ENCODE data around the gene KIAA0586. TPM values are rescaled to one million over a fixed set of nuclear protein-coding genes. Genes with fewer than 3 reads are reported as not detected.

Gene KIAA0586
- total and polyA plus RNA-seq, 2 of the 4 experiments (the other 2 are of a cell fraction), result 9.4 to 36.7 TPM

DNA sequence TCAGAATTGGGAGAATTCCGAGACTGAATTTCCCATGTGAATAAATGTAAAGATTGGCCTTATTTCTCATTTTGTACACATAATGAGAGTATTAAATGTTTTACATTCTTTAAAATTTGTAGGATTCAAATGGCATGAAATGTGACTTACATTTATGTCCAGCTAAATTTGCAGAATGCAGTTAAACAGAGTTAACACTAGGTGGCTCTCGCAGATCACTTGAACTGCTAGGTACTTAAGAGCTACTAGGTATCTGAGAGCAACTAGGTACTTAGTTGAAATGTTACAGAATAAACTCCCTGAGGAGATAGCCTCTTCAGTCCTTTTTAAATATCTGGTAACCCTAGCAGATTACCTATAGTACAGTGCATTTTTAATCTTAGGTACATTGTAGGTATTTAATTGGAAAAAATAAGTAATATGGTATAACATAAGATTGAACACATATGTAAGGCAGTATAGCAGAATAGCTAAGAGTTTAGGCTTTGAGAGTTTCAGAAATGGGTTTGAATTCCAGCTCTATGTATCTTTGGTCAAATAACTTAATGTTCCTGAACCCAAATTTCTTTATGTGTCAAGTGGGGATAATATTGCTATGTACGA lies 73.8 kb downstream of the KIAA0586 start:
- Histone ChIP-seq H3K4ac (ENCODE audit: low read depth, low read length) (no peak overlapping the region), H4K5ac (ENCODE audit: low read depth, low read length) (no peak overlapping the region), H3K79me1 (ENCODE audit: low read depth in 1 of 2, low read length in 2 of 2) (no peaks in the 10 kb centered on the region), H3K9me1 (ENCODE audit: insufficient read depth, low read length) (no peaks in the 10 kb centered on the region), H3K23ac (ENCODE audit: low read depth, low read length) (no peak overlapping the region), H3K27ac (ENCODE audit: insufficient read depth, low read length) (no peak overlapping the region), H4K91ac (ENCODE audit: insufficient read depth, low read depth, low read length) (no peak overlapping the region), H3K4me1 (ENCODE audit: control insufficient read depth, insufficient read depth, low read length) (no peaks in the 10 kb centered on the region), H2BK120ac (ENCODE audit: low read depth, low read length) (no peak overlapping the region), H3K4me2 (ENCODE audit: low read depth, low read length) (no peak overlapping the region), H3K27me3 (ENCODE audit: control insufficient read depth, insufficient read depth, low read length) (no peaks in the 10 kb centered on the region), H3K9me3 (ENCODE audit: control insufficient read depth, insufficient read depth, low read length) (no peaks in the 10 kb centered on the region), H2BK15ac (ENCODE audit: low read depth, low read length) (no peak overlapping the region), H3K56ac (ENCODE audit: extremely low read depth, insufficient read depth, low read length) (no peak overlapping the region), H2AK5ac (ENCODE audit: low read depth, low read length) (no peak overlapping the region), H2BK20ac (ENCODE audit: low read depth, low read length) (no peak overlapping the region), H2AFZ (replicated peaks; ENCODE audit: low read length, poor library complexity) (no peak overlapping the region), H2BK5ac (ENCODE audit: low read depth, low read length, poor library complexity, severe bottlenecking) (no peak overlapping the region), H3K4me3 (ENCODE audit: insufficient read depth, low read depth, low read length) (no peak overlapping the region), H3K18ac (ENCODE audit: low read depth, low read length) (no peak overlapping the region), H3K9ac (ENCODE audit: low read depth, low read length) (no peak overlapping the region), H3K36me3 (ENCODE audit: control insufficient read depth, insufficient read depth, low read length) (no peaks in the 10 kb centered on the region), H2AK9ac (replicated peaks; ENCODE audit: low read depth, low read length, poor library complexity) (no peak overlapping the region), H4K8ac (ENCODE audit: low read depth in 2 of 2, low read length in 2 of 2) (no peak overlapping the region), H3K14ac (replicated peaks; ENCODE audit: low read depth, low read length) (no peak overlapping the region), H4K20me1 (ENCODE audit: insufficient read depth, low read length) (no peaks in the 10 kb centered on the region)
- no CpG with 5 or more reads among the region's 3 CpGs for WGBS, 2 experiments (ENCODE audit: extremely low coverage in 2 of 2, insufficient read length in 1 of 2)
- no TSS peak for BruUV-seq (replicated peaks)
- ATAC-seq (ENCODE audit: low read depth) (peak; percentile 89), DNase-seq (peak; percentile 88)
- TF ChIP-seq, protein P1, sequence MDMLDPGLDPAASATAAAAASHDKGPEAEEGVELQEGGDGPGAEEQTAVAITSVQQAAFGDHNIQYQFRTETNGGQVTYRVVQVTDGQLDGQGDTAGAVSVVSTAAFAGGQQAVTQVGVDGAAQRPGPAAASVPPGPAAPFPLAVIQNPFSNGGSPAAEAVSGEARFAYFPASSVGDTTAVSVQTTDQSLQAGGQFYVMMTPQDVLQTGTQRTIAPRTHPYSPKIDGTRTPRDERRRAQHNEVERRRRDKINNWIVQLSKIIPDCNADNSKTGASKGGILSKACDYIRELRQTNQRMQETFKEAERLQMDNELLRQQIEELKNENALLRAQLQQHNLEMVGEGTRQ (IDR thresholded peaks at IDR 0.05; ENCODE audit: low read depth, low read length), result no peak
- TF ChIP-seq, protein P2, sequence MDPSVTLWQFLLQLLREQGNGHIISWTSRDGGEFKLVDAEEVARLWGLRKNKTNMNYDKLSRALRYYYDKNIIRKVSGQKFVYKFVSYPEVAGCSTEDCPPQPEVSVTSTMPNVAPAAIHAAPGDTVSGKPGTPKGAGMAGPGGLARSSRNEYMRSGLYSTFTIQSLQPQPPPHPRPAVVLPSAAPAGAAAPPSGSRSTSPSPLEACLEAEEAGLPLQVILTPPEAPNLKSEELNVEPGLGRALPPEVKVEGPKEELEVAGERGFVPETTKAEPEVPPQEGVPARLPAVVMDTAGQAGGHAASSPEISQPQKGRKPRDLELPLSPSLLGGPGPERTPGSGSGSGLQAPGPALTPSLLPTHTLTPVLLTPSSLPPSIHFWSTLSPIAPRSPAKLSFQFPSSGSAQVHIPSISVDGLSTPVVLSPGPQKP (IDR thresholded peaks at IDR 0.05; ENCODE audit: borderline replicate concordance, low read depth, low read length), result no peak
- TF ChIP-seq MXI1 (IDR thresholded peaks at IDR 0.05; ENCODE audit: borderline replicate concordance, low read depth, low read length) (no peak), RFX5 (IDR thresholded peaks at IDR 0.05; ENCODE audit: low read depth, low read length) (no peak), FOS (IDR thresholded peaks at IDR 0.05; ENCODE audit: low read depth, low read length) (no peak), MAZ (IDR thresholded peaks at IDR 0.05; ENCODE audit: borderline replicate concordance, low read depth, low read length) (no peak), POLR2A (IDR thresholded peaks at IDR 0.05; ENCODE audit: low read depth, low read length) (no peak), SMC3 (IDR thresholded peaks at IDR 0.05; ENCODE audit: low read depth, low read length) (peak; percentile 95), CEBPB (IDR thresholded peaks at IDR 0.05; ENCODE audit: low read depth, low read length) (no peak), MAFK (IDR thresholded peaks at IDR 0.05; ENCODE audit: low read depth, low read length) (no peak), NFE2L2 (IDR thresholded peaks at IDR 0.05; ENCODE audit: low read depth, low read length) (no peak), RAD21 (IDR thresholded peaks at IDR 0.05; ENCODE audit: low read length) (peak; percentile 96), RCOR1 (IDR thresholded peaks at IDR 0.05; ENCODE audit: insufficient replicate concordance, low read length) (no peak), BHLHE40 (IDR thresholded peaks at IDR 0.05; ENCODE audit: low read depth, low read length) (no peak), CHD1 (IDR thresholded peaks at IDR 0.05; ENCODE audit: low read depth, low read length) (no peak)
- TF ChIP-seq, protein P3, sequence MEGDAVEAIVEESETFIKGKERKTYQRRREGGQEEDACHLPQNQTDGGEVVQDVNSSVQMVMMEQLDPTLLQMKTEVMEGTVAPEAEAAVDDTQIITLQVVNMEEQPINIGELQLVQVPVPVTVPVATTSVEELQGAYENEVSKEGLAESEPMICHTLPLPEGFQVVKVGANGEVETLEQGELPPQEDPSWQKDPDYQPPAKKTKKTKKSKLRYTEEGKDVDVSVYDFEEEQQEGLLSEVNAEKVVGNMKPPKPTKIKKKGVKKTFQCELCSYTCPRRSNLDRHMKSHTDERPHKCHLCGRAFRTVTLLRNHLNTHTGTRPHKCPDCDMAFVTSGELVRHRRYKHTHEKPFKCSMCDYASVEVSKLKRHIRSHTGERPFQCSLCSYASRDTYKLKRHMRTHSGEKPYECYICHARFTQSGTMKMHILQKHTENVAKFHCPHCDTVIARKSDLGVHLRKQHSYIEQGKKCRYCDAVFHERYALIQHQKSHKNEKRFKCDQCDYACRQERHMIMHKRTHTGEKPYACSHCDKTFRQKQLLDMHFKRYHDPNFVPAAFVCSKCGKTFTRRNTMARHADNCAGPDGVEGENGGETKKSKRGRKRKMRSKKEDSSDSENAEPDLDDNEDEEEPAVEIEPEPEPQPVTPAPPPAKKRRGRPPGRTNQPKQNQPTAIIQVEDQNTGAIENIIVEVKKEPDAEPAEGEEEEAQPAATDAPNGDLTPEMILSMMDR (conservative IDR thresholded peaks at IDR 0.05; ENCODE audit: low read depth, low read length), result peak; percentile 93
- dilution Hi-C loops (cut with HindIII; ENCODE audit: low sequenced_read_pairs, unreplicated experiment) (no loop called here), in situ Hi-C loops (cut with MboI; ENCODE audit: low sequenced_read_pairs) (loop anchor here (5.0 to 10.0 kb wide), 3 partner anchors 131 to 621 kb away; no protein-coding TSS in a partner anchor), intact Hi-C loops (cut with micrococcal nuclease) (loop anchor here (1.0 to 2.0 kb wide), 5 partner anchors 136 to 623 kb away; partner anchors contain the start of gene DACT1)
- POLR2A ChIA-PET (ENCODE audit: unreplicated experiment), result interaction anchor here (1.0 kb wide), 1 partner anchor 136 kb away, joined by 3 read pairs; the partner anchor contains the start of gene DACT1
- CTCF ChIA-PET, result interaction anchor here (0.6 to 2.9 kb wide), 22 partner anchors 10 to 624 kb away, joined by 3 to 41 read pairs (median 3); partner anchors contain the start of gene DACT1

Data from IMR-90 (cell line).